Forelimb muscle (tissue), 1 donor: ENCODE measurements around the gene HSPA6. TPM values are rescaled to one million over a fixed set of nuclear protein-coding genes. Genes with fewer than 3 reads are reported as not detected.
"Not testable (repeated sequence)": the region's sequence is repeated elsewhere in the genome, so short reads cannot be mapped to it uniquely, and the experiment has no call there.

Experiments
- DNase-seq: peaks from one replicate; pipeline ENCODE4 v3.0.0-alpha.2; 2013; ENCODE audit warnings: low read depth
- polyA plus RNA-seq: library from polyadenylated mRNA; unstranded; fragments of 120-200 nt; gene quantifications from one replicate; pipeline ENCODE4 v1.2.1, GENCODE V29; 2013; ENCODE audit not compliant: insufficient read length

HSPA6 gene
- polyA plus RNA-seq, 1 donor = 0.57 TPM

DNA sequence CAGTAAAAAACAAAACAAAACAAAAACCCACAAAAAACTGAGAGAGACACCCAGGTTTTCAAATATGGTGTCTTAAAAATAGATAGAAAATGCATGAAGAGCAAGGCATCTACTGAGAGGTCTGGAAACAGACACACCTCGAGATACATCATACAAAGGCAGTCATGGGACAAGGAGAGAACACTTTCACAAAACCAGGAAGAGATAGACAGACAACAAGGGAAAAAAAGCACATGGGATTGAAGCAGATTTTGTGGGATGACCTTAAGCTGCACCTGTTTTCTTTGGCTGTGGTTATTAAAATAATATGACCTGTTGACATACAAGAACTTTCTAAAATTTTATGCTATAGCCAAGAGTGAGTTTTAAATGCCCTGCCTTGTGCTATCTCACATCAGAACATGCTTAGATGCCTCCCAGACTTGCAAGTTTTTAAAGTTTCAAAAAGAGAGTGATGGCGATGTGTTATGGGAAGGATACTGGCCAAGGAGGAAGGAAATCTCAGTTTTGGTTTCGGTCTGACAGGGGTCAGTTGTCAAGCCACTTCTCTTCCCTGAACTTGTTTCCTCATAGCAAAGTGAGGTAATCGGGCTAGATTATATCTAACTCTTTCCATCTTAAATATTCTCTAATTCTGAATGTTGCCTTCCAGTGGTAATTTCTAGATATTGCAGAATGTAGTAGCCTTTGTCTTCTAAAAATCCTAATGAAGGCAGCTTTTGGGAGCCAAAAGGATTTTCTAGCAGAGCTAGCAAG is 36.8 kb downstream of the HSPA6 start:
- peak; percentile 57 for DNase-seq

DNA sequence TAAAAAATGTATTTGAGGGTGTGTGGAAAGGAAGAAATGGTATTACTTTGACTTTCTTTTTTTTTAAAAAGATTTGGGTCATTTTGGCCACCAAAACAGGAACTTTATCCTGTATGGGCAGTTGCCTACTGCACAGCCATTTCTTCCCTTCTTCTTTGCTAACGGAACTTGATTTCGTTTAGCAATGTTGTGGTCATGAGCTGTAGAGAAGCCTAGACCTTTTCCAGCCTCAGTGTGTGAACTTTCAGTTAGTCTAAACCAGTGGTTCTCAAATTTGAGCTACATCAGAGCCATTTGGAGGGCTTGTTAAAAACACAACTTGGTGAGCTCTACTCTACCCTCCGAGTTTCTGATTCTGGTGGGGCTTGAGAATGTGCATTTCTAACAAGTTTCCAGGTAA is 38.1 kb downstream of the HSPA6 start:
- DNase-seq = not testable (repeated sequence)

DNA sequence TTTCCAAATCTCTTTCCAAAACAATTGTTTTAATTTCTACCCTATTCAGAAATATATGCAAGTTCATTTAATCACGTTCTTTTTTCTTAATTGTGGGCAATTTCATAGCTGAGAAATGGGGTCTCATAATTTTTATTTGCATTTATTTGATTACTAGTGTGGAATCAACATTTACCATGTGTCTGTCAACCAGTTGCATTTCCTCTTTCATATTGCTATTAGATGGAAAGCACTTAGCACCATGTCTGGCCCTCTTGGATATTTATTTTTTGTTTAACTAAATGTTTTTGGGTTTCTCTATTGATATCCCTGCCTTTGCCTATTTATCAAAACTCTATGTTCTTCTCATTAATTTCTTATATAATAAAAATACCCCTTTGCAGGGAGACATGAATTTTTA is 39.2 kb downstream of the HSPA6 start:
- DNase-seq = not testable (repeated sequence)

- DNase-seq = not testable (repeated sequence)
Observed at GRCh38 chr1:161566602-161566960, 42.2 kb downstream of the HSPA6 start.

- not testable (repeated sequence) for DNase-seq
Observed at GRCh38 chr1:161571703-161572102, 47.4 kb downstream of the HSPA6 start.

Other genes with a start within 250 kb of the HSPA6 start
- 12.5 TPM for gene MPZ, start 214.6 kb upstream of the HSPA6 start, polyA plus RNA-seq
- gene SDHC, start 210.2 kb upstream of the HSPA6 start, polyA plus RNA-seq = 117 TPM
- gene CFAP126, start 156.7 kb upstream of the HSPA6 start, polyA plus RNA-seq = 1.8 TPM
- gene FCGR2A, start 19.1 kb upstream of the HSPA6 start, polyA plus RNA-seq = 3.6 TPM
- 0.81 TPM for gene FCGR3A, start 25.3 kb downstream of the HSPA6 start, polyA plus RNA-seq
- 0.33 TPM for gene FCGR3B, start 106.6 kb downstream of the HSPA6 start, polyA plus RNA-seq
- 0.16 TPM for gene FCGR2B, start 138.6 kb downstream of the HSPA6 start, polyA plus RNA-seq
- 0.27 TPM for gene FCRLA, start 182.7 kb downstream of the HSPA6 start, polyA plus RNA-seq
- 0.40 TPM for gene FCRLB, start 197.0 kb downstream of the HSPA6 start, polyA plus RNA-seq
- gene DUSP12, start 225.2 kb downstream of the HSPA6 start, polyA plus RNA-seq = 24.2 TPM
- gene ATF6, start 241.8 kb downstream of the HSPA6 start, polyA plus RNA-seq = 15.5 TPM